ENCODE results near the gene POMT2.

GRCh38 chr14:77264466-77265186 is 56.1 kb downstream of the POMT2 start:
- TF ChIP-seq CTCF (conservative IDR thresholded peaks at IDR 0.05 in 1 of 2, IDR thresholded peaks at IDR 0.05 in 1 of 2; ENCODE audit: low read depth in 1 of 2, low read length in 2 of 2) (no peak), EZH2 (IDR thresholded peaks at IDR 0.05; ENCODE audit: low read length, missing control alignments) (no peak)
